ENCODE data around the gene AGL.
A peak's percentile ranks its signal among the peaks of the same experiment; 100 is the strongest.

Gene AGL

GRCh38 chr1:99968214-99968613 lies 118.1 kb downstream of the AGL start:
- Histone ChIP-seq H3K9me2 (replicated peaks; ENCODE audit: insufficient read depth, low read length) (no peaks in the 10 kb centered on the region), H3K36me3 (replicated peaks; ENCODE audit: insufficient read depth, low read length) (no peaks in the 10 kb centered on the region), H3K27me3 (replicated peaks; ENCODE audit: insufficient read depth, low read length) (no peaks in the 10 kb centered on the region), H3F3A (ENCODE audit: insufficient read depth, low read length) (no peaks in the 10 kb centered on the region), H3K4me2 (ENCODE audit: low read depth, low read length) (no peak overlapping the region), H2AFZ (ENCODE audit: low read length) (no peak overlapping the region), H3K9ac (ENCODE audit: low read length) (no peak overlapping the region), H3K4me1 (ENCODE audit: low read length) (0 out of 2 replicates have a peak, but pooled peaks cover 5% of the 10 kb centered on the region), H3K4me3 (ENCODE audit: low read length) (no peak overlapping the region), H3K9me3 (replicated peaks; ENCODE audit: insufficient read depth, low read length) (no peaks in the 10 kb centered on the region), H4K20me1 (ENCODE audit: insufficient read depth, low read length) (no peaks in the 10 kb centered on the region), H3K79me2 (ENCODE audit: low read length) (peaks cover 9% of the 10 kb centered on the region), H3K27ac (ENCODE audit: low read length) (no peak overlapping the region)
- TF ChIP-seq CTCF (IDR thresholded peaks at IDR 0.05; ENCODE audit: low read length) (no peak), EZH2phosphoT487 (IDR thresholded peaks at IDR 0.05; ENCODE audit: low read length) (no peak), EZH2 (optimal IDR thresholded peaks at IDR 0.05; ENCODE audit: low read depth, low read length) (no peak)
- DNase-seq: no peak

GRCh38 chr1:99969260-99969728 lies 119.1 kb downstream of the AGL start:
- Histone ChIP-seq H3K4me3 (ENCODE audit: low read length) (peak overlapping the region; percentile 73), H3F3A (ENCODE audit: insufficient read depth, low read length) (no peaks in the 10 kb centered on the region), H4K20me1 (ENCODE audit: insufficient read depth, low read length) (no peaks in the 10 kb centered on the region), H3K9ac (ENCODE audit: low read length) (0 out of 2 replicates have a peak overlapping the region, but pooled peaks have one; percentile 33), H3K27me3 (replicated peaks; ENCODE audit: insufficient read depth, low read length) (no peaks in the 10 kb centered on the region), H3K79me2 (ENCODE audit: low read length) (peaks cover 9% of the 10 kb centered on the region), H3K36me3 (replicated peaks; ENCODE audit: insufficient read depth, low read length) (no peaks in the 10 kb centered on the region), H3K4me2 (ENCODE audit: low read depth, low read length) (peak overlapping the region; percentile 82), H3K4me1 (ENCODE audit: low read length) (0 out of 2 replicates have a peak, but pooled peaks cover 5% of the 10 kb centered on the region), H3K9me3 (replicated peaks; ENCODE audit: insufficient read depth, low read length) (no peaks in the 10 kb centered on the region), H3K9me2 (replicated peaks; ENCODE audit: insufficient read depth, low read length) (no peaks in the 10 kb centered on the region), H2AFZ (ENCODE audit: low read length) (peak overlapping the region; percentile 97), H3K27ac (ENCODE audit: low read length) (peak overlapping the region; percentile 34; the same call in 1 of the 2 replicates)
- TF ChIP-seq EZH2phosphoT487 (IDR thresholded peaks at IDR 0.05; ENCODE audit: low read length) (no peak), CTCF (IDR thresholded peaks at IDR 0.05; ENCODE audit: low read length) (no peak), EZH2 (optimal IDR thresholded peaks at IDR 0.05; ENCODE audit: low read depth, low read length) (no peak)
- no peak for DNase-seq

GRCh38 chr1:99969729-99970621 lies 119.8 kb downstream of the AGL start, which contains the start of gene SLC35A3:
SLC35A3 (plus strand) TSS chr1:99969996; CDS start chr1:99993555, 23,559 bp downstream.
- TF ChIP-seq EZH2 (optimal IDR thresholded peaks at IDR 0.05; ENCODE audit: low read depth, low read length): no peak
- no peak for TF ChIP-seq EZH2phosphoT487 (IDR thresholded peaks at IDR 0.05; ENCODE audit: low read length)
- TF ChIP-seq CTCF (IDR thresholded peaks at IDR 0.05; ENCODE audit: low read length): no peak
- peak within 1 kb of the TSS; percentile 34; the same call in 1 of the 2 replicates for H3K27ac ChIP-seq (ENCODE audit: low read length)
- peaks cover 9% of the 10 kb centered on the region for H3K79me2 ChIP-seq (ENCODE audit: low read length)
- H3K36me3 ChIP-seq (replicated peaks; ENCODE audit: insufficient read depth, low read length): no peaks in the 10 kb centered on the region
- no peaks in the 10 kb centered on the region for H3F3A ChIP-seq (ENCODE audit: insufficient read depth, low read length)
- 0 out of 2 replicates have a peak, but pooled peaks cover 5% of the 10 kb centered on the region for H3K4me1 ChIP-seq (ENCODE audit: low read length)
- no peaks in the 10 kb centered on the region for H3K9me2 ChIP-seq (replicated peaks; ENCODE audit: insufficient read depth, low read length)
- peak within 1 kb of the TSS; percentile 82 for H3K4me2 ChIP-seq (ENCODE audit: low read depth, low read length)
- H4K20me1 ChIP-seq (ENCODE audit: insufficient read depth, low read length): no peaks in the 10 kb centered on the region
- peak within 1 kb of the TSS; percentile 73 for H3K4me3 ChIP-seq (ENCODE audit: low read length)
- H2AFZ ChIP-seq (ENCODE audit: low read length): peak within 1 kb of the TSS; percentile 97
- H3K9me3 ChIP-seq (replicated peaks; ENCODE audit: insufficient read depth, low read length): no peaks in the 10 kb centered on the region
- H3K9ac ChIP-seq (ENCODE audit: low read length): peak within 1 kb of the TSS; percentile 40; the same call in 1 of the 2 replicates
- no peaks in the 10 kb centered on the region for H3K27me3 ChIP-seq (replicated peaks; ENCODE audit: insufficient read depth, low read length)
- peak; percentile 63 for DNase-seq
